ENCODE measurements around the gene IQGAP1.

IQGAP1 gene

GRCh38 chr15:90393040-90393439, 5.0 kb downstream of the IQGAP1 start:
- Histone ChIP-seq H3K4me3 (no peak overlapping the region), H3K27ac (no peak overlapping the region)
- TF ChIP-seq CTCF (IDR thresholded peaks at IDR 0.05) = no peak
- DNase-seq (ENCODE audit: low spot score) = no peak

GRCh38 chr15:90394074-90394473, 6.0 kb downstream of the IQGAP1 start:
- no peak for DNase-seq (ENCODE audit: low spot score)
- no peak for TF ChIP-seq CTCF (IDR thresholded peaks at IDR 0.05)
- Histone ChIP-seq H3K27ac (peak overlapping the region in 1 of 2 donors; percentile 22), H3K4me3 (no peak overlapping the region)

GRCh38 chr15:90394748-90395442, 6.9 kb downstream of the IQGAP1 start:
- no peak for DNase-seq (ENCODE audit: low spot score)
- H3K27ac ChIP-seq = peak overlapping the region; percentile 22 to 30
- TF ChIP-seq CTCF (IDR thresholded peaks at IDR 0.05) = no peak
- no peak overlapping the region for H3K4me3 ChIP-seq

GRCh38 chr15:90396321-90396720, 8.3 kb downstream of the IQGAP1 start:
- no peak for TF ChIP-seq CTCF (IDR thresholded peaks at IDR 0.05)
- no peak for DNase-seq (ENCODE audit: low spot score)
- Histone ChIP-seq H3K4me3 (peak overlapping the region; percentile 32), H3K27ac (peak overlapping the region; percentile 55 to 60)

GRCh38 chr15:90400005-90400758, 12.1 kb downstream of the IQGAP1 start:
- no peak for DNase-seq (ENCODE audit: low spot score)
- H3K27ac ChIP-seq = peak overlapping the region; percentile 86 to 91
- peak overlapping the region; percentile 47 for H3K4me3 ChIP-seq
- no peak for TF ChIP-seq CTCF (IDR thresholded peaks at IDR 0.05)

- peak; percentile 85 for DNase-seq (ENCODE audit: low spot score)
- TF ChIP-seq CTCF (IDR thresholded peaks at IDR 0.05) = no peak
- peak overlapping the region; percentile 86 to 91 for H3K27ac ChIP-seq
- peak overlapping the region; percentile 47 for H3K4me3 ChIP-seq
Measured at GRCh38 chr15:90400759-90401314, 12.8 kb downstream of the IQGAP1 start.
